SU-DHL-6 (cell line): ENCODE results near the gene CBLB.
A peak's percentile ranks its signal among the peaks of the same experiment; 100 is the strongest.

Source experiments
- H2AFZ ChIP-seq: fragments of 200-600 bp; sonication (generic); 2 replicates; pipeline ENCODE4 v1.6.1; 2014; ENCODE audit warnings: low read depth, mild to moderate bottlenecking, moderate library complexity, mixed read lengths, antibody characterized with exemption, low read length; ENCODE audit not compliant: severe bottlenecking
- H3F3A ChIP-seq: fragments of 200-600 bp; shearing (Covaris generic); 2 replicates; pipeline ENCODE4 v1.6.0; 2016; ENCODE audit warnings: antibody characterized with exemption, mild to moderate bottlenecking; ENCODE audit not compliant: insufficient read depth
- H3K27ac ChIP-seq: fragments of 200-600 bp; sonication (generic); 2 replicates; pipeline ENCODE4 v1.5.1; 2016; ENCODE audit warnings: low read depth, mild to moderate bottlenecking, low read length, moderate library complexity, mixed read lengths
- H3K27me3 ChIP-seq: fragments of 200-600 bp; sonication (generic), shearing (Covaris generic); 2 replicates; pipeline ENCODE4 v1.6.0; 2014; ENCODE audit warnings: mild to moderate bottlenecking, low read length
- H3K36me3 ChIP-seq: fragments of 200-600 bp; sonication (generic); 2 replicates; pipeline ENCODE4 v1.6.1; 2014; ENCODE audit warnings: mild to moderate bottlenecking, low read length, mixed read lengths
- H3K4me2 ChIP-seq: fragments of 300-600, 200-600 bp; shearing (Covaris generic), sonication (generic); 2 replicates; pipeline ENCODE4 v1.6.0; 2014; ENCODE audit warnings: low read length, low read depth, mild to moderate bottlenecking; ENCODE audit not compliant: poor library complexity, severe bottlenecking
- H3K4me3 ChIP-seq: fragments of 200-600 bp; sonication (generic); 2 replicates; pipeline ENCODE4 v1.5.1; 2014; ENCODE audit warnings: antibody characterized with exemption, low read length, mild to moderate bottlenecking, mixed read lengths; ENCODE audit not compliant: insufficient read depth, poor library complexity, severe bottlenecking
- H3K79me2 ChIP-seq: fragments of 200-600 bp; sonication (generic); 2 replicates; pipeline ENCODE4 v1.6.1; 2014; ENCODE audit warnings: mild to moderate bottlenecking, low read length, moderate library complexity; ENCODE audit not compliant: insufficient read depth
- H3K9ac ChIP-seq: fragments of 200-600 bp; sonication (generic); 2 replicates; pipeline ENCODE4 v1.7.0; 2014; ENCODE audit warnings: mild to moderate bottlenecking, low read length
- H3K9me2 ChIP-seq: fragments of 200-600 bp; sonication (generic); replicated peaks from 2 replicates; pipeline ENCODE4 v1.6.1; 2014; ENCODE audit warnings: low read length; ENCODE audit not compliant: insufficient read depth
- H3K9me3 ChIP-seq: fragments of 200-600 bp; sonication (generic); 2 replicates; pipeline ENCODE4 v1.6.1; 2014; ENCODE audit warnings: low read length, mixed read lengths; ENCODE audit not compliant: insufficient read depth
- H4K20me1 ChIP-seq: fragments of 200-600 bp; sonication (generic); 2 replicates; pipeline ENCODE4 v1.6.1; 2014; ENCODE audit warnings: low read depth, mild to moderate bottlenecking, antibody characterized with exemption, low read length, moderate library complexity, mixed read lengths
- CTCF ChIP-seq: fragments of 200-600 bp; sonication (generic); IDR thresholded peaks from one replicate; pipeline ENCODE4 v1.5.1; 2017; ENCODE audit warnings: antibody characterized with exemption, mild to moderate bottlenecking, low read length, moderate library complexity; ENCODE audit not compliant: insufficient read depth, poor library complexity, severe bottlenecking
- EZH2phosphoT487 ChIP-seq: fragments of 200-600 bp; sonication (generic), shearing (Covaris generic); conservative IDR thresholded peaks from 2 replicates; pipeline ENCODE4 v1.6.1; 2018; ENCODE audit warnings: mild to moderate bottlenecking, antibody characterized with exemption, low read length, moderate library complexity, mixed read lengths

CBLB gene

DNA sequence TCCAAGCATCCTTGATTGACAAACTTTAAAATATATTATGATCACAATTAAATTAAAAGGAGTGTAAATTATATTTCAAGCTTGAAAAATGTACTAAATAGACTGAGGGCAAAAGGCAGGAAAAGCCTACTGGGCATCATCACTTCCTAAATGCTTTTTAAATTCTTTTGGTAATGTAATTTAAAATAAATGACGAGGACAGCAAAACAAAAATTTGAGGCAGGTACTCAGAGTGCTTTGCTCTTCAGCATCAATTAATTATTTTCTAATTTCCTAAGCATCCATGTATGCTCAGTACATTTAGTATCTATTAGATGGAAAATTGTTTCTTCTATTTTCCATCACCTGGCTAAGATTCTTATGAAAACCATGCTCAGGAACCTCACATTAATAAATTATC, 5.2 kb downstream of the CBLB start:
- Histone ChIP-seq H3K79me2 (peaks cover 97% of the 10 kb centered on the region), H3K9me3 (no peaks in the 10 kb centered on the region), H3K9ac (peak overlapping the region; percentile 96), H4K20me1 (no peaks in the 10 kb centered on the region), H3F3A (peaks cover 66% of the 10 kb centered on the region), H3K27me3 (no peaks in the 10 kb centered on the region), H3K9me2 (no peaks in the 10 kb centered on the region), H3K36me3 (peaks cover 33% of the 10 kb centered on the region), H3K4me2 (peak overlapping the region; percentile 93), H3K27ac (peak overlapping the region; percentile 93), H2AFZ (no peak overlapping the region), H3K4me3 (peak overlapping the region; percentile 90)
- no peak for TF ChIP-seq CTCF
- no peak for TF ChIP-seq EZH2phosphoT487

DNA sequence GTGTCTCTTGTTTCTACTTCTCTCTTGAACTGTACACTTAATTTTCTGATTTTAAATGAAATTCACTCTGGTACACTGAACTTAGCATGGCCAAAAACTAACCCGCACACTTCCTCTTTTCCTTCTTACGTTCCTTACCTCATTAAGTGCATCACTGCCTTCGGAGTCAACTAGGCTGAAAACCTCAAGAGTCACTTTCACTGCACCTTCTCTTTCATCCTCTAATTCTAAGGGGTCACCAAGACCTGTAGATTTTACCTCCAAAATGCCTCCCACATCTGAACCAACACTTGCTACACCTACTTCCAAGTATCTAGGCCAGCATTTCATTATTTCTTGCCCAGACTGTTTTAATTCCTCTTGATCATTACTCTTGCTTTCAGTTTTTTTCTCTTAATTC, 6.6 kb downstream of the CBLB start:
- peak overlapping the region; percentile 39 for H3K4me3 ChIP-seq
- H3K79me2 ChIP-seq: peaks cover 97% of the 10 kb centered on the region
- H3K9me3 ChIP-seq: no peaks in the 10 kb centered on the region
- H3K4me2 ChIP-seq: peak overlapping the region; percentile 93
- H3F3A ChIP-seq: peaks cover 72% of the 10 kb centered on the region
- no peaks in the 10 kb centered on the region for H4K20me1 ChIP-seq
- no peaks in the 10 kb centered on the region for H3K9me2 ChIP-seq
- no peak overlapping the region for H2AFZ ChIP-seq
- H3K36me3 ChIP-seq: peaks cover 35% of the 10 kb centered on the region
- TF ChIP-seq CTCF (no peak), EZH2phosphoT487 (no peak)
- peak overlapping the region; percentile 93 for H3K27ac ChIP-seq
- peak overlapping the region; percentile 96 for H3K9ac ChIP-seq
- no peaks in the 10 kb centered on the region for H3K27me3 ChIP-seq

GRCh38 chr3:105860641-105861040, 8.2 kb downstream of the CBLB start:
- Histone ChIP-seq H3K27me3 (no peaks in the 10 kb centered on the region), H4K20me1 (no peaks in the 10 kb centered on the region), H3K9me2 (no peaks in the 10 kb centered on the region), H3K79me2 (peaks cover 97% of the 10 kb centered on the region), H3K4me2 (peak overlapping the region; percentile 93), H3K36me3 (peaks cover 36% of the 10 kb centered on the region), H3K4me3 (peak overlapping the region; percentile 20), H2AFZ (no peak overlapping the region), H3F3A (peaks cover 79% of the 10 kb centered on the region), H3K27ac (peak overlapping the region; percentile 93), H3K9ac (peak overlapping the region; percentile 29), H3K9me3 (no peaks in the 10 kb centered on the region)
- no peak for TF ChIP-seq CTCF
- TF ChIP-seq EZH2phosphoT487: no peak
